HG03469 (cell line): Measurements from ENCODE around the gene DNAJC16.
A peak's percentile ranks its signal among the peaks of the same experiment; 100 is the strongest.
"Not testable (repeated sequence)": the region's sequence is repeated elsewhere in the genome, so short reads cannot be mapped to it uniquely, and the experiment has no call there.

Experiments
- ATAC-seq: cut with Tn5 transposase; IDR thresholded peaks from one replicate; pipeline ENCODE4 v1.9.1; 2021; ENCODE audit warnings: mild to moderate bottlenecking, moderate library complexity, moderate number of reproducible peaks; ENCODE audit not compliant: unreplicated experiment

Gene DNAJC16

GRCh38 chr1:15578921-15579682, 52.5 kb downstream of the DNAJC16 start:
- ATAC-seq = no peak

- no peak for ATAC-seq
Observed at GRCh38 chr1:15579683-15580047, 53.0 kb downstream of the DNAJC16 start.

- no peak for ATAC-seq
Observed at GRCh38 chr1:15583016-15583706, 56.5 kb downstream of the DNAJC16 start.

GRCh38 chr1:15584489-15585363, 58.1 kb downstream of the DNAJC16 start, which contains the start of gene AGMAT:
AGMAT (minus strand) TSS chr1:15585051; CDS start chr1:15584967, 84 bp downstream.
- no peak for ATAC-seq

GRCh38 chr1:15592285-15592684, 65.6 kb downstream of the DNAJC16 start:
- no peak for ATAC-seq

- no peak for ATAC-seq
Observed at GRCh38 chr1:15595809-15596617, 69.4 kb downstream of the DNAJC16 start.

GRCh38 chr1:15598436-15598835, 71.8 kb downstream of the DNAJC16 start:
- no peak for ATAC-seq

- peak; percentile 71 for ATAC-seq
Observed at GRCh38 chr1:15603050-15603965, 76.7 kb downstream of the DNAJC16 start.

GRCh38 chr1:15603966-15604282, 77.3 kb downstream of the DNAJC16 start:
- not testable (repeated sequence) for ATAC-seq

GRCh38 chr1:15604400-15604799, 77.8 kb downstream of the DNAJC16 start:
- not testable (repeated sequence) for ATAC-seq

- no peak for ATAC-seq
Observed at GRCh38 chr1:15605398-15606383, 79.0 kb downstream of the DNAJC16 start.

- ATAC-seq = no peak
Observed at GRCh38 chr1:15609631-15610030, 83.0 kb downstream of the DNAJC16 start.

GRCh38 chr1:15610167-15610566, 83.5 kb downstream of the DNAJC16 start:
- no peak for ATAC-seq

- ATAC-seq = no peak
Observed at GRCh38 chr1:15616373-15617172, 89.9 kb downstream of the DNAJC16 start.

GRCh38 chr1:15617173-15618076, 90.8 kb downstream of the DNAJC16 start, which contains the start of gene DDI2:
DDI2 (plus strand) TSS chr1:15617458; CDS start chr1:15617671, 213 bp downstream.
- peak; percentile 43 for ATAC-seq

- no peak for ATAC-seq
Observed at GRCh38 chr1:15618077-15618654, 91.5 kb downstream of the DNAJC16 start.
